Measurements from ENCODE around the gene SUFU. TPM values are rescaled to one million over a fixed set of nuclear protein-coding genes. Genes with fewer than 3 reads are reported as not detected.

Gene SUFU
- total and polyA plus RNA-seq, 2 of the 8 experiments (the other 6 are each of a cell fraction or from before 2014, with no cell fraction given), result 7.0 to 10.8 TPM

DNA sequence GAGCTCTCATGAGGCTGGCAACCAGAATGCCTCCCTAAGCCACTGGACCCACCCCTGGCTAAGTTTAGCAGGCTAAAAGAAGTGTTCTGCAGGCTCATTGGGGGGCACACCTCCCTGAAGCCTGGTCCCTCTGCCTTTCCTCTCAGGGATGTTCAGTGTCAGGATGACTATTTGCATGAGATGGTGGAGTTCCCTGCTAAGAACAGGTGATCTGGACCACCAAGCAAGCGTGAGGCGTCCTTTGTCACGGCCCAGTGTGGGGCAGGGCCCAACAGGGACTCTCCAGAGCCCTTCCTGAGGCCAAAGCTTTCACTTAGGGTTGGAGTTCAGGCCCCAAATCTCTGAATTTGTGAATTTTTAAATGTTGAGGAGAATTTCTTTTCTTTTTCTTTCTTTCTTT, 12.0 kb downstream of the SUFU start:
- Histone ChIP-seq H2BK12ac (ENCODE audit: low read depth, low read length) (no peak overlapping the region), H2BK15ac (ENCODE audit: low read length) (no peak overlapping the region), H3K79me2 (ENCODE audit: control insufficient read depth in 1 of 2, insufficient read depth in 2 of 2, low read length in 2 of 2) (no peaks in the 10 kb centered on the region; a peak in 1 of 4 replicates), H3K56ac (replicated peaks; ENCODE audit: insufficient read length, low read depth, low read length) (no peak overlapping the region), H2BK120ac (replicated peaks; ENCODE audit: low read depth, low read length) (no peak overlapping the region), H3K9ac (replicated peaks in 1 of 4; ENCODE audit: extremely low read depth in 1 of 4, low read depth in 3 of 4, low read length in 3 of 4) (no peak overlapping the region), H3K4ac (replicated peaks; ENCODE audit: insufficient read length, low read depth, low read length) (no peak overlapping the region), H2BK20ac (ENCODE audit: low read length) (no peak overlapping the region), H3K23me2 (ENCODE audit: low read depth, low read length) (no peaks in the 10 kb centered on the region), H2BK5ac (ENCODE audit: low read depth, low read length) (no peak overlapping the region), H4K8ac (ENCODE audit: extremely low read depth, insufficient read depth, low read length) (no peak overlapping the region), H3K27ac (ENCODE audit: low read depth, low read length) (no peak overlapping the region), H3K4me3 (ENCODE audit: extremely low read depth in 1 of 4, insufficient read depth in 2 of 4, low read depth in 3 of 4, low read length in 4 of 4) (no peak overlapping the region), H3K4me2 (ENCODE audit: insufficient read depth in 1 of 2, low read depth in 2 of 2, low read length in 2 of 2) (no peak overlapping the region), H4K20me1 (replicated peaks in 1 of 2; ENCODE audit: control insufficient read depth in 1 of 2, insufficient read depth in 2 of 2, low read length in 2 of 2) (peaks cover 0 to 2% of the 10 kb centered on the region in 2 experiments), H3K9me3 (ENCODE audit: insufficient read depth in 2 of 2, low read depth in 1 of 2, low read length in 1 of 2) (no peaks in the 10 kb centered on the region), H3K4me1 (replicated peaks in 1 of 4; ENCODE audit: control insufficient read depth in 3 of 4, insufficient read depth in 4 of 4, low read length in 3 of 4) (no peaks in the 10 kb centered on the region), H3K23ac (ENCODE audit: insufficient read length) (no peak overlapping the region), H3K18ac (ENCODE audit: extremely low read depth, low read length) (no peak overlapping the region), H2AFZ (ENCODE audit: low read length) (no peak overlapping the region), H4K5ac (ENCODE audit: insufficient read length, low read depth, low read length) (no peak overlapping the region), H4K91ac (replicated peaks; ENCODE audit: insufficient read length, low read length) (no peak overlapping the region), H3K27me3 (replicated peaks in 1 of 4; ENCODE audit: control insufficient read depth in 3 of 4, extremely low read depth in 1 of 4, insufficient read depth in 3 of 4, low read length in 3 of 4) (no peaks in the 10 kb centered on the region), H3K79me1 (ENCODE audit: low read depth, low read length) (no peaks in the 10 kb centered on the region), H3K36me3 (ENCODE audit: control insufficient read depth in 2 of 4, insufficient read depth in 4 of 4, low read length in 3 of 4) (no peaks in the 10 kb centered on the region; a peak in 3 of 8 replicates), H2AK5ac (ENCODE audit: low read depth, low read length) (no peak overlapping the region), H3K14ac (ENCODE audit: insufficient read length) (no peak overlapping the region)
- WGBS, 2 experiments (ENCODE audit: extremely low coverage in 1 of 2, insufficient coverage in 1 of 2, insufficient read length in 1 of 2, insufficient replicate concordance in 2 of 2, low coverage in 1 of 2, low lambda C conversion rate in 2 of 2, missing lambda C conversion rate in 1 of 2), result 95% methylated on average over 3 of the region's 3 CpGs; no CpG with 5 or more reads in 1 of the 2 experiments
- ChIA-PET POLR2A (ENCODE audit: partially characterized antibody) (no interaction called here), CTCF (ENCODE audit: partially characterized antibody) (interaction anchor here (0.6 to 1.9 kb wide), 4 partner anchors 15 to 68 kb away, joined by 3 to 6 read pairs (median 4); no protein-coding TSS in a partner anchor)
- no peak for DNase-seq (ENCODE audit: low read depth in 1 of 2, low spot score in 2 of 2)
- FAIRE-seq, result no peak
- TF ChIP-seq TAF1 (IDR thresholded peaks at IDR 0.05; ENCODE audit: low read depth, low read length) (no peak), ATF2 (IDR thresholded peaks at IDR 0.05; ENCODE audit: low read length) (no peak), CREB1 (IDR thresholded peaks at IDR 0.05) (no peak), FOSL1 (IDR thresholded peaks at IDR 0.05; ENCODE audit: insufficient read depth, low read depth, low read length) (no peak), JUND (IDR thresholded peaks at IDR 0.05; ENCODE audit: low read length) (no peak)

Measured in H1 (cell line).